ENCODE measurements around the gene PPP4R3B.

The PPP4R3B gene

GRCh38 chr2:55617175-55618024, at the start of gene PPP4R3B:
Gene PPP4R3B (minus strand): TSS chr2:55617622. CDS start chr2:55617285, 337 bp downstream.
- peak; percentile 99 to 100 for DNase-seq
- TF ChIP-seq GATA1 (IDR thresholded peaks at IDR 0.05; ENCODE audit: low read depth, low read length) (no peak), POLR2A (IDR thresholded peaks at IDR 0.05; ENCODE audit: low read length) (peak; percentile 97)

GRCh38 chr2:55653255-55653654, 35.8 kb upstream of the PPP4R3B start:
- no peak for DNase-seq
- TF ChIP-seq GATA1 (IDR thresholded peaks at IDR 0.05; ENCODE audit: low read depth, low read length) (no peak), POLR2A (IDR thresholded peaks at IDR 0.05; ENCODE audit: low read length) (no peak)

GRCh38 chr2:55649211-55649610, 31.8 kb upstream of the PPP4R3B start:
- no peak for DNase-seq
- TF ChIP-seq POLR2A (IDR thresholded peaks at IDR 0.05; ENCODE audit: low read length) (no peak), GATA1 (IDR thresholded peaks at IDR 0.05; ENCODE audit: low read depth, low read length) (no peak)

- TF ChIP-seq POLR2A (IDR thresholded peaks at IDR 0.05; ENCODE audit: low read length) = no peak
- no peak for DNase-seq
These were observed 19.4 kb upstream of the PPP4R3B start for GRCh38 chr2:55636831-55637230.

GRCh38 chr2:55628931-55629330, 11.5 kb upstream of the PPP4R3B start:
- no peak for DNase-seq
- TF ChIP-seq POLR2A (IDR thresholded peaks at IDR 0.05; ENCODE audit: low read length) (no peak), GATA1 (IDR thresholded peaks at IDR 0.05; ENCODE audit: low read depth, low read length) (no peak)

- no peak for DNase-seq
- TF ChIP-seq POLR2A (IDR thresholded peaks at IDR 0.05; ENCODE audit: low read length) (no peak), GATA1 (IDR thresholded peaks at IDR 0.05; ENCODE audit: low read depth, low read length) (no peak)
These were observed 10.5 kb upstream of the PPP4R3B start for GRCh38 chr2:55627915-55628314.

GRCh38 chr2:55621802-55622201, 4.4 kb upstream of the PPP4R3B start:
- TF ChIP-seq GATA1 (IDR thresholded peaks at IDR 0.05; ENCODE audit: low read depth, low read length) = no peak
- TF ChIP-seq POLR2A (IDR thresholded peaks at IDR 0.05; ENCODE audit: low read length) = no peak

DNA sequence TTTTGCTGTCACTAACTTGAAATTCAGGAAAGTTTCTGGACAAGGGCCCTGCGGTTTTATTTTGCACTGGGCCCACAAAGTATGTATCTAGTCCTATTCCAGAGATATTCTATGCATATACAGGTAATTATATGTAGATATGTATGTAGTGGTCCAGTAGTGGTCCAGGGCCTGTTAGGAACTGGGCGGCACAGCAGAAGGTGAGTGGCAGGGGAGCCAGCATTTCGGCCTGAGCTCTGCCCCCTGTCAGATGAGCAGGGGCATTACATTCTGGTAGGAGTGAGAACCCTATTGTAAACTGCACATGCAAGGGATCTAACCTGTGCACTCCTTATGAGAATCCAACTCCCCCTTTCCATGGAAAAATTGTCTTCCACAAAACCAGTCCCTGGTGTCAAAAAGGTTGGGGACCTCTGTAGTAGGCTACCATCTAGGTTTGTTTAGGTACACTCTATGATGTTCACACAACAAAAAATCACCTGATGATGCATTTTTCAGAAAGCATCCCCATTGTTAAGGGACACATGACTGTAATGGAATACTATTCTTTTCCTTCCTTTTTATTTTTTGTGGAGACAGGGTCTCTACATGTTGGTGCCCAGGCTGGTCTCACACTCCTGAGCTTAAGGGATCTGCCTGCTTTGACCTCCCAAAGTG, 2.8 kb upstream of the PPP4R3B start:
- peak; percentile 40 to 57 for DNase-seq
- TF ChIP-seq POLR2A (IDR thresholded peaks at IDR 0.05; ENCODE audit: low read length) = no peak

More at GRCh38 chr2:55621802-55622201, 4.4 kb upstream of the PPP4R3B start:
- no peak for DNase-seq

GRCh38 chr2:55618275-55619055, 1.0 kb upstream of the PPP4R3B start:
- TF ChIP-seq POLR2A (IDR thresholded peaks at IDR 0.05; ENCODE audit: low read length) = no peak
- TF ChIP-seq GATA1 (IDR thresholded peaks at IDR 0.05; ENCODE audit: low read depth, low read length) = no peak
- peak; percentile 80 to 81 for DNase-seq

GRCh38 chr2:55618025-55618274, 528 bp upstream of the PPP4R3B start:
- TF ChIP-seq POLR2A (IDR thresholded peaks at IDR 0.05; ENCODE audit: low read length) = peak; percentile 74
- TF ChIP-seq GATA1 (IDR thresholded peaks at IDR 0.05; ENCODE audit: low read depth, low read length) = no peak
- DNase-seq = peak in 1 of 2 experiments; percentile 83

GRCh38 chr2:55616551-55617174, 759 bp downstream of the PPP4R3B start:
- DNase-seq = peak; percentile 77 to 82

DNA sequence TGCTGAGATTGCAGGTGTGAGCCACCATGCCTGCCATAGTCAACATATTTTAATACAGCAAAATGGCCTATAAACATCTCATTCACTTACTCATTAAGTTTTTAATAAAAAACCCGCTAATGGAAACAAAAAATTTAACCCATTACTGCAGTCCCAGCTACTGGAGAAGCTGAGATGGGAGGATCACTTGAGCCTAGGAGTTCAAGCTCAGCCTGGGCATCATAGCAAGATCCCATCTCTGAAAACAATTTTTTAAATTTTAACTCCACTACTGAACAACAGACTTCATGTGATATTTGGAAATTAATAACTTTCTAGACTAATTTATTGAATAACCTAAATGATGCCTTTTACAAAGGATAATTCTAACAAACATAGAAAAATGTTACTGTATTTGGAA, 5.4 kb downstream of the PPP4R3B start:
- DNase-seq = no peak
- TF ChIP-seq POLR2A (IDR thresholded peaks at IDR 0.05; ENCODE audit: low read length) = no peak
- no peak for TF ChIP-seq GATA1 (IDR thresholded peaks at IDR 0.05; ENCODE audit: low read depth, low read length)

More at GRCh38 chr2:55616551-55617174, 759 bp downstream of the PPP4R3B start:
- no peak for TF ChIP-seq POLR2A (IDR thresholded peaks at IDR 0.05; ENCODE audit: low read length)
- no peak for TF ChIP-seq GATA1 (IDR thresholded peaks at IDR 0.05; ENCODE audit: low read depth, low read length)

- no peak for DNase-seq
- TF ChIP-seq POLR2A (IDR thresholded peaks at IDR 0.05; ENCODE audit: low read length) (no peak), GATA1 (IDR thresholded peaks at IDR 0.05; ENCODE audit: low read depth, low read length) (no peak)
These were observed 6.3 kb downstream of the PPP4R3B start for GRCh38 chr2:55610954-55611743.
